ENCODE data around the gene TRIM8. TPM values are rescaled to one million over a fixed set of nuclear protein-coding genes. Genes with fewer than 3 reads are reported as not detected.

Gene TRIM8
- total RNA-seq, 1 experiment from 2014 or later: 93.3 TPM

- no peaks in the 10 kb centered on the region for H3K9me3 ChIP-seq (replicated peaks)
- no peak overlapping the region for H3K4me3 ChIP-seq
- H3K4me1 ChIP-seq (replicated peaks): peaks cover 50% of the 10 kb centered on the region
- no peak for DNase-seq (ENCODE audit: low read depth in 1 of 2, low spot score in 2 of 2)
- peaks cover 18% of the 10 kb centered on the region for H3K36me3 ChIP-seq
- H3K27me3 ChIP-seq (replicated peaks): no peaks in the 10 kb centered on the region
- H3K27ac ChIP-seq: peak overlapping the region; percentile 55
Measured at GRCh38 chr10:102620591-102621442, 23.5 kb upstream of the TRIM8 start.

GRCh38 chr10:102621443-102622325, 22.6 kb upstream of the TRIM8 start:
- no peaks in the 10 kb centered on the region for H3K9me3 ChIP-seq (replicated peaks)

GRCh38 chr10:102624094-102624493, 20.2 kb upstream of the TRIM8 start:
- Histone ChIP-seq H3K27me3 (replicated peaks) (no peaks in the 10 kb centered on the region), H3K36me3 (peaks cover 9% of the 10 kb centered on the region), H3K27ac (peak overlapping the region; percentile 99), H3K4me1 (replicated peaks) (peaks cover 83% of the 10 kb centered on the region), H3K4me3 (no peak overlapping the region), H3K9me3 (replicated peaks) (no peaks in the 10 kb centered on the region)
- no peak for DNase-seq (ENCODE audit: low read depth in 1 of 2, low spot score in 2 of 2)

More at GRCh38 chr10:102621443-102622325, 22.6 kb upstream of the TRIM8 start:
- Histone ChIP-seq H3K27ac (peak overlapping the region; percentile 55), H3K27me3 (replicated peaks) (no peaks in the 10 kb centered on the region), H3K4me1 (replicated peaks) (peaks cover 59% of the 10 kb centered on the region), H3K36me3 (peaks cover 13% of the 10 kb centered on the region), H3K4me3 (no peak overlapping the region)
- DNase-seq (ENCODE audit: low read depth in 1 of 2, low spot score in 2 of 2): peak in 1 of 2 experiments; percentile 54

GRCh38 chr10:102624751-102625645, 19.3 kb upstream of the TRIM8 start:
- Histone ChIP-seq H3K27ac (peak overlapping the region; percentile 99), H3K9me3 (replicated peaks) (no peaks in the 10 kb centered on the region), H3K4me3 (no peak overlapping the region), H3K4me1 (replicated peaks) (peaks cover 92% of the 10 kb centered on the region), H3K27me3 (replicated peaks) (no peaks in the 10 kb centered on the region), H3K36me3 (peaks cover 9% of the 10 kb centered on the region; the same call in 1 of the 2 replicates)
- peak; percentile 86 to 89 for DNase-seq (ENCODE audit: low read depth in 1 of 2, low spot score in 2 of 2)

- Histone ChIP-seq H3K36me3 (peaks cover 9% of the 10 kb centered on the region; the same call in 1 of the 2 replicates), H3K27ac (peak overlapping the region; percentile 99), H3K27me3 (replicated peaks) (no peaks in the 10 kb centered on the region), H3K4me3 (no peak overlapping the region), H3K4me1 (replicated peaks) (peaks cover 97% of the 10 kb centered on the region), H3K9me3 (replicated peaks) (no peaks in the 10 kb centered on the region)
- DNase-seq (ENCODE audit: low read depth in 1 of 2, low spot score in 2 of 2): no peak
Measured at GRCh38 chr10:102626026-102626685, 18.1 kb upstream of the TRIM8 start.

- peaks cover 6% of the 10 kb centered on the region; the same call in 1 of the 2 replicates for H3K36me3 ChIP-seq
- peak overlapping the region; percentile 99 for H3K27ac ChIP-seq
- H3K9me3 ChIP-seq (replicated peaks): no peaks in the 10 kb centered on the region
- DNase-seq (ENCODE audit: low read depth in 1 of 2, low spot score in 2 of 2): no peak
- H3K27me3 ChIP-seq (replicated peaks): no peaks in the 10 kb centered on the region
- H3K4me1 ChIP-seq (replicated peaks): peaks cover 97% of the 10 kb centered on the region
- no peak overlapping the region for H3K4me3 ChIP-seq
Measured at GRCh38 chr10:102627291-102627735, 17.0 kb upstream of the TRIM8 start.

- no peak overlapping the region for H3K4me3 ChIP-seq
- peak; percentile 93 for DNase-seq (ENCODE audit: low read depth in 1 of 2, low spot score in 2 of 2)
Measured at GRCh38 chr10:102627736-102628293, 16.5 kb upstream of the TRIM8 start.

GRCh38 chr10:102628451-102628911, 15.8 kb upstream of the TRIM8 start:
- DNase-seq (ENCODE audit: low read depth in 1 of 2, low spot score in 2 of 2): peak; percentile 78
- H3K36me3 ChIP-seq: peaks cover 4% of the 10 kb centered on the region; the same call in 1 of the 2 replicates
- no peaks in the 10 kb centered on the region for H3K27me3 ChIP-seq (replicated peaks)
- peaks cover 100% of the 10 kb centered on the region for H3K4me1 ChIP-seq (replicated peaks)
- no peaks in the 10 kb centered on the region for H3K9me3 ChIP-seq (replicated peaks)
- peak overlapping the region; percentile 99 for H3K27ac ChIP-seq
- no peak overlapping the region for H3K4me3 ChIP-seq

More at GRCh38 chr10:102627736-102628293, 16.5 kb upstream of the TRIM8 start:
- H3K36me3 ChIP-seq: peaks cover 6% of the 10 kb centered on the region; the same call in 1 of the 2 replicates
- H3K4me1 ChIP-seq (replicated peaks): peaks cover 99% of the 10 kb centered on the region
- peak overlapping the region; percentile 99 for H3K27ac ChIP-seq
- H3K9me3 ChIP-seq (replicated peaks): no peaks in the 10 kb centered on the region
- H3K27me3 ChIP-seq (replicated peaks): no peaks in the 10 kb centered on the region

GRCh38 chr10:102629661-102630614, 14.3 kb upstream of the TRIM8 start:
- Histone ChIP-seq H3K27ac (peak overlapping the region; percentile 99), H3K4me1 (replicated peaks) (peaks cover 97% of the 10 kb centered on the region), H3K4me3 (no peak overlapping the region), H3K9me3 (replicated peaks) (no peaks in the 10 kb centered on the region), H3K27me3 (replicated peaks) (no peaks in the 10 kb centered on the region), H3K36me3 (no peaks in the 10 kb centered on the region)
- peak; percentile 91 to 97 for DNase-seq (ENCODE audit: low read depth in 1 of 2, low spot score in 2 of 2)

GRCh38 chr10:102630663-102631062, 13.6 kb upstream of the TRIM8 start:
- no peaks in the 10 kb centered on the region for H3K27me3 ChIP-seq (replicated peaks)
- DNase-seq (ENCODE audit: low read depth in 1 of 2, low spot score in 2 of 2): no peak
- H3K9me3 ChIP-seq (replicated peaks): no peaks in the 10 kb centered on the region
- peaks cover 94% of the 10 kb centered on the region for H3K4me1 ChIP-seq (replicated peaks)
- no peaks in the 10 kb centered on the region for H3K36me3 ChIP-seq
- peak overlapping the region; percentile 99 for H3K27ac ChIP-seq
- H3K4me3 ChIP-seq: no peak overlapping the region

- H3K4me3 ChIP-seq: no peak overlapping the region
- no peaks in the 10 kb centered on the region for H3K27me3 ChIP-seq (replicated peaks)
- H3K36me3 ChIP-seq: no peaks in the 10 kb centered on the region
- no peak for DNase-seq (ENCODE audit: low read depth in 1 of 2, low spot score in 2 of 2)
- H3K9me3 ChIP-seq (replicated peaks): no peaks in the 10 kb centered on the region
- peaks cover 83% of the 10 kb centered on the region for H3K4me1 ChIP-seq (replicated peaks)
- no peak overlapping the region for H3K27ac ChIP-seq
Measured at GRCh38 chr10:102631525-102632393, 12.5 kb upstream of the TRIM8 start.

Data from SJSA1 (cell line).